ENCODE data around the gene MLLT3.
A peak's percentile ranks its signal among the peaks of the same experiment; 100 is the strongest.

Gene MLLT3

GRCh38 chr9:20378851-20379250, 243.4 kb downstream of the MLLT3 start:
- Mint-ChIP-seq H3K9me3 (no peaks in the 10 kb centered on the region), H3K27me3 (no peaks in the 10 kb centered on the region), H3K36me3 (ENCODE audit: insufficient read depth) (no peaks in the 10 kb centered on the region), H3K27ac (ENCODE audit: low read depth) (no peak overlapping the region), H3K4me3 (no peak overlapping the region), H3K4me1 (peaks cover 20% of the 10 kb centered on the region)
- no peak for ATAC-seq (replicated peaks; ENCODE audit: extremely low read depth, poor library complexity, severe bottlenecking)
- no peak for DNase-seq (ENCODE audit: low spot score in 2 of 2)

DNA sequence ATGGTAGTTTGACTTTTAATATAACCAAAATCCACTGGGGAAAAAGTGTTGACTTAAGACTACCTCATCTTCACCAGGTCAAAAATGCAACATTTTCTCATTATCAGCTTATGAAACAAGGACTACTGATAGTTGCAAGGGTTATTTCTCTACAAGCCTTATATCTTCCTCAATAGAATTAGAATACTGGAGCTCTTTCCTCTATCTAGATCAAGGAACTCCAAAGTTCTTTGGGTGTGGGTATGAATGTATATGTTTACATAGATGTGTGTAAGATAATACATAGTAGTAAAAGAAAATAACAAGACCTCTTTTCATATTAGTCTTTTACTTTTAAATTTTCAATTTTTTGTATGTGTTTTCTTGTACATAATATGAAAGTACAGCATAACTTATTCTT, 244.5 kb downstream of the MLLT3 start:
- ATAC-seq (replicated peaks; ENCODE audit: extremely low read depth, poor library complexity, severe bottlenecking) = no peak

DNA sequence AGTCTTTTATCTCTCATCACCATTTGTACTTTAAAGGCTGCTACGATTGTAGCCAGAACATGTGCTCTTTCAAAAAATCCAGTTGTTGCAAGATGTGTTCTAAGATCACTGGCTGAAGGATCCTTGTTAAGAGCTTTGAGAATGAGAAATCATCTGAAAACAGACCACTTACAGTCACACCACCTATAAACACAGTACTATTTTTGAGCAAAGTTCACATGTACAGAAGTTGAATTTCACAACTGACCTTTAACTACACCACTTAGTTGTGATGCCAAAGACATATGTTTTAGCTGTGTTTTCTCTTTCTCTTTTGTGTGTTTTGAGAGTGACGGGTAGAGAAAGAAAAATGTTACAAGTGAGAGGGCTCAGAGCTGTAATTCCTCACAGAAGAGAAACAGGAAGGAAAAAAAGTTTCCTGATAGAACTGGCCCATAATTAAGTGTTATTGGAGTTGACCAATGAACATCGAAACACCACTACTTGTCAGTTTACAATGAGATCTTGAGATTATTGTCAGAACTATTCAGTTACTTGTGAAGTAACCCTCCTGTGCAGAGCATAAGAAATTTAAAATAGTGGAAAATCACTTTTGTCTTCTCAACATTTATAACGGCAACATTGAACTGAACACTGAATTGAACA, 245.4 kb downstream of the MLLT3 start:
- Mint-ChIP-seq H3K4me1 (peaks cover 8% of the 10 kb centered on the region), H3K36me3 (ENCODE audit: insufficient read depth) (no peaks in the 10 kb centered on the region), H3K4me3 (no peak overlapping the region), H3K27ac (ENCODE audit: low read depth) (no peak overlapping the region), H3K9me3 (no peaks in the 10 kb centered on the region), H3K27me3 (no peaks in the 10 kb centered on the region)
- DNase-seq (ENCODE audit: low spot score in 2 of 2) = no peak
- ATAC-seq (replicated peaks; ENCODE audit: extremely low read depth, poor library complexity, severe bottlenecking) = no peak

More for the DNA sequence above, 244.5 kb downstream of the MLLT3 start:
- H3K27ac Mint-ChIP-seq (ENCODE audit: low read depth) = no peak overlapping the region
- H3K36me3 Mint-ChIP-seq (ENCODE audit: insufficient read depth) = no peaks in the 10 kb centered on the region
- no peak overlapping the region for H3K4me3 Mint-ChIP-seq
- no peaks in the 10 kb centered on the region for H3K9me3 Mint-ChIP-seq
- DNase-seq (ENCODE audit: low spot score in 2 of 2) = no peak
- peaks cover 12% of the 10 kb centered on the region for H3K4me1 Mint-ChIP-seq
- H3K27me3 Mint-ChIP-seq = no peaks in the 10 kb centered on the region

GRCh38 chr9:20376042-20376441, 246.3 kb downstream of the MLLT3 start:
- no peaks in the 10 kb centered on the region for H3K9me3 Mint-ChIP-seq
- no peak overlapping the region for H3K27ac Mint-ChIP-seq (ENCODE audit: low read depth)
- no peak for DNase-seq (ENCODE audit: low spot score in 2 of 2)
- no peak for ATAC-seq (replicated peaks; ENCODE audit: extremely low read depth, poor library complexity, severe bottlenecking)
- H3K4me3 Mint-ChIP-seq = no peak overlapping the region
- peaks cover 13% of the 10 kb centered on the region for H3K4me1 Mint-ChIP-seq
- no peaks in the 10 kb centered on the region for H3K36me3 Mint-ChIP-seq (ENCODE audit: insufficient read depth)
- H3K27me3 Mint-ChIP-seq = no peaks in the 10 kb centered on the region

DNA sequence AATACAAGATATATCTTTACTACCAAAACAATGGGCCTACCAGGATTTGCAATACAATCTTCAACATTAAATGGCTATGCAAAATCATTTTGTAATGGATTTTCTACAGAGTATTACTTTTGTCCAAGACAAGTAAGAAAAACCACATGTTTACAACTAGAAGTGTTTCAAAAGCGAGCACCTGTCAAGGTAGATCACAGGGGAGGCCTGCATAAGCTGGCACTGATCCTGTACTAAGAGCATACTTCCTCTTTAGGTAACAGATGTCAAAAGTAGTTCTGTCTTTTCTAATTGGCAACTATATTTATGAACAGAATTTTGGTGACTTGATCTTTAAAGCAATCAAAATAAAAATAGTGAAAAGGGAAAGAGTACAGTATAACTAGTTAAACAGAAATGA, 249.0 kb downstream of the MLLT3 start:
- Mint-ChIP-seq H3K27me3 (no peaks in the 10 kb centered on the region), H3K9me3 (no peaks in the 10 kb centered on the region)

GRCh38 chr9:20369391-20369790, 252.9 kb downstream of the MLLT3 start:
- ATAC-seq (replicated peaks; ENCODE audit: extremely low read depth, poor library complexity, severe bottlenecking) (no peak), DNase-seq (ENCODE audit: low spot score in 2 of 2) (no peak)
- Mint-ChIP-seq H3K4me3 (no peak overlapping the region), H3K4me1 (peaks cover 36% of the 10 kb centered on the region), H3K27me3 (no peaks in the 10 kb centered on the region), H3K36me3 (ENCODE audit: insufficient read depth) (peaks cover 3% of the 10 kb centered on the region), H3K27ac (ENCODE audit: low read depth) (no peak overlapping the region), H3K9me3 (no peaks in the 10 kb centered on the region)

More for the DNA sequence above, 249.0 kb downstream of the MLLT3 start:
- Mint-ChIP-seq H3K4me1 (peaks cover 29% of the 10 kb centered on the region), H3K4me3 (no peak overlapping the region), H3K27ac (ENCODE audit: low read depth) (no peak overlapping the region), H3K36me3 (ENCODE audit: insufficient read depth) (peaks cover under 1% of the 10 kb centered on the region)
- no peak for DNase-seq (ENCODE audit: low spot score in 2 of 2)
- ATAC-seq (replicated peaks; ENCODE audit: extremely low read depth, poor library complexity, severe bottlenecking) = no peak

DNA sequence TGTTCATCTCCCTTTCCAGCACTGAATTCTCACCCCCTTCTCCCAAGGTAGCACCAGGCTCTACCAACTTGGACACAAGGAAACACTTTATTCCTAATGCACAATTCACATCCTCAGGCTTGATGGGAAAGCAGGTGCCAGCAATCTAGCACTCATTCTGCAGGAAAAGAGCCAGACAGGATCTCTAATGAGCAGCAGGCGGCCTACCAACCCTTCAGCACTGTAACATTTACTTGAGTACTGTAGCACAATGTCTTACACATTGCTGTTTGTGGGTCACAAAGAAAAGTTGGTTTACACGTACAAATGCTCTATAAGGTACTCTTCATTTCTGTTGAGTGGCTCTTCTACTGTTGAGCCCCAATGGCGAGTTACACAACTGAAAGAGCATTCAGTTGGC, 254.4 kb downstream of the MLLT3 start:
- no peak overlapping the region for H3K27ac Mint-ChIP-seq (ENCODE audit: low read depth)
- H3K36me3 Mint-ChIP-seq (ENCODE audit: insufficient read depth) = peaks cover 10% of the 10 kb centered on the region
- DNase-seq (ENCODE audit: low spot score in 2 of 2) (no peak), ATAC-seq (replicated peaks; ENCODE audit: extremely low read depth, poor library complexity, severe bottlenecking) (no peak)
- peaks cover 36% of the 10 kb centered on the region for H3K4me1 Mint-ChIP-seq
- H3K27me3 Mint-ChIP-seq = no peaks in the 10 kb centered on the region
- H3K4me3 Mint-ChIP-seq = no peak overlapping the region
- no peaks in the 10 kb centered on the region for H3K9me3 Mint-ChIP-seq

DNA sequence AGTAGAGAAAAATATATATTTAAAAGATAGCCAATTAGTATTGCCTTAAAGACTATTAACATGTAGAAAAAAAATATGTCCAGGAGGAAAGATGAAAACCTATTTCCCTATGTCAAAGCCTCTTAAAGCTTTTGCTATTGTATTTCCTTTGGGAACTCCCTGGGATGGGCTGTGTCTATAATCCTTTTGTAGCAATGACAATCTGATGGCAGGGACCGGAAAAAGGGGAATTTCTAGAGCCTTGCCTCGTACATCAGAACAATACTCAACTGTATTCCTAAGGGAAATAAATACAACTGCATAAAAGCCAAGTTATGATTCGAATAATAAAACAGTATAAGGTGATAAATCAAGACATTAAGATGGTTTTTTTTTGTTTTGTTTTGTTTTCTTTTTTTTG, 257.3 kb downstream of the MLLT3 start:
- H3K4me3 Mint-ChIP-seq = no peak overlapping the region
- H3K36me3 Mint-ChIP-seq (ENCODE audit: insufficient read depth) = peaks cover 14% of the 10 kb centered on the region
- no peaks in the 10 kb centered on the region for H3K9me3 Mint-ChIP-seq
- no peak overlapping the region for H3K27ac Mint-ChIP-seq (ENCODE audit: low read depth)
- DNase-seq (ENCODE audit: low spot score in 2 of 2) (no peak), ATAC-seq (replicated peaks; ENCODE audit: extremely low read depth, poor library complexity, severe bottlenecking) (no peak)
- H3K4me1 Mint-ChIP-seq = peaks cover 38% of the 10 kb centered on the region
- H3K27me3 Mint-ChIP-seq = no peaks in the 10 kb centered on the region

GRCh38 chr9:20363233-20363632, 259.1 kb downstream of the MLLT3 start:
- no peak overlapping the region for H3K27ac Mint-ChIP-seq (ENCODE audit: low read depth)
- no peaks in the 10 kb centered on the region for H3K27me3 Mint-ChIP-seq
- ATAC-seq (replicated peaks; ENCODE audit: extremely low read depth, poor library complexity, severe bottlenecking) (no peak), DNase-seq (ENCODE audit: low spot score in 2 of 2) (no peak)
- no peak overlapping the region for H3K4me3 Mint-ChIP-seq
- no peaks in the 10 kb centered on the region for H3K9me3 Mint-ChIP-seq
- H3K4me1 Mint-ChIP-seq = peaks cover 29% of the 10 kb centered on the region
- peaks cover 19% of the 10 kb centered on the region for H3K36me3 Mint-ChIP-seq (ENCODE audit: insufficient read depth)

- Mint-ChIP-seq H3K4me3 (peak overlapping the region; percentile 45), H3K4me1 (peaks cover 25% of the 10 kb centered on the region), H3K9me3 (no peaks in the 10 kb centered on the region), H3K36me3 (ENCODE audit: insufficient read depth) (peaks cover 20% of the 10 kb centered on the region), H3K27me3 (no peaks in the 10 kb centered on the region), H3K27ac (ENCODE audit: low read depth) (peak overlapping the region; percentile 54)
- DNase-seq (ENCODE audit: low spot score in 2 of 2) = no peak
- ATAC-seq (replicated peaks; ENCODE audit: extremely low read depth, poor library complexity, severe bottlenecking) = peak; percentile 45
Measured at GRCh38 chr9:20361656-20362570, 260.4 kb downstream of the MLLT3 start.

DNA sequence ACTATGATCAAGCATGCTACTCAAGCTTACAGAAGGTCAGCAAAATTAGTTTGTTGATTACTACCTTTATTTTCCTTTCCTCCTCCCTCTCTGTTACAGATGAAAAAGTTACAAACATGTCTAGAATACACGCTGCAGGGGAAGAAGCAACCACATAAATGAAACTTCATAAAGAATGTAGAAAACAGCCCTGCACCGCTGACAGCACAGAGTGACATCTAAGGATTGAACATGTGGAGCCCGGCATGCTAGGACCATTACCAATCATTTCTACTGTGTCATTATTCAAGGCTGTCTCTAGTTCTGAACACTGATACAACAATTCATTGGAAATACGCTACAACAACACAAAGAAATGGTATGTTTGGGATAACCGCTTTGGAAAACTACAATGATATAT, 261.1 kb downstream of the MLLT3 start:
- Mint-ChIP-seq H3K27ac (ENCODE audit: low read depth) (peak overlapping the region; percentile 54), H3K27me3 (no peaks in the 10 kb centered on the region), H3K36me3 (ENCODE audit: insufficient read depth) (peaks cover 20% of the 10 kb centered on the region), H3K4me3 (peak overlapping the region; percentile 45), H3K4me1 (peaks cover 25% of the 10 kb centered on the region), H3K9me3 (no peaks in the 10 kb centered on the region)
- ATAC-seq (replicated peaks; ENCODE audit: extremely low read depth, poor library complexity, severe bottlenecking) = no peak
- no peak for DNase-seq (ENCODE audit: low spot score in 2 of 2)

GRCh38 chr9:20358207-20358606, 264.1 kb downstream of the MLLT3 start:
- DNase-seq (ENCODE audit: low spot score in 2 of 2) (no peak), ATAC-seq (replicated peaks; ENCODE audit: extremely low read depth, poor library complexity, severe bottlenecking) (peak; percentile 45)
- Mint-ChIP-seq H3K4me3 (no peak overlapping the region), H3K4me1 (peaks cover 25% of the 10 kb centered on the region), H3K9me3 (no peaks in the 10 kb centered on the region), H3K36me3 (ENCODE audit: insufficient read depth) (peaks cover 19% of the 10 kb centered on the region), H3K27me3 (no peaks in the 10 kb centered on the region), H3K27ac (ENCODE audit: low read depth) (peak overlapping the region; percentile 57)

- H3K27ac Mint-ChIP-seq (ENCODE audit: low read depth) = no peak overlapping the region
- peaks cover 19% of the 10 kb centered on the region for H3K4me1 Mint-ChIP-seq
Measured at GRCh38 chr9:20357037-20357432, 265.3 kb downstream of the MLLT3 start.

More at GRCh38 chr9:20357037-20357432, 265.3 kb downstream of the MLLT3 start:
- peaks cover 20% of the 10 kb centered on the region for H3K36me3 Mint-ChIP-seq (ENCODE audit: insufficient read depth)
- no peak overlapping the region for H3K4me3 Mint-ChIP-seq
- ATAC-seq (replicated peaks; ENCODE audit: extremely low read depth, poor library complexity, severe bottlenecking) (no peak), DNase-seq (ENCODE audit: low spot score in 2 of 2) (no peak)
- no peaks in the 10 kb centered on the region for H3K9me3 Mint-ChIP-seq
- no peaks in the 10 kb centered on the region for H3K27me3 Mint-ChIP-seq

Data from central memory CD8-positive, alpha-beta T cell (primary cell).